Gastrocnemius medialis (tissue), 4 donors: Measurements from ENCODE around the gene THBD.

Experiments used
- CTCF ChIP-seq, 5 experiments: fragments of 450-650 bp in 3 of 5; fragments of 200-600 bp in 2 of 5; sonication (generic) in 2 of 5; IDR thresholded peaks in 4 of 5; conservative IDR thresholded peaks in 1 of 5; 1 replicate in 4 of 5; 2 replicates in 1 of 5; pipeline ENCODE4 v1.5.1; 2016 to 2019; ENCODE audit warnings: antibody characterized with exemption in 5 of 5, mild to moderate bottlenecking in 3 of 5, moderate library complexity in 3 of 5
- POLR2A ChIP-seq, 2 donors: fragments of 450-650 bp; IDR thresholded peaks; one replicate each; pipeline ENCODE4 v1.6.1; 2017; ENCODE audit warnings: antibody characterized with exemption in 2 of 2, mild to moderate bottlenecking in 2 of 2, moderate library complexity in 2 of 2

GRCh38 chr20:23060629-23061028, 11.2 kb upstream of the THBD start:
- TF ChIP-seq CTCF (IDR thresholded peaks at IDR 0.05 in 4 of 5, conservative IDR thresholded peaks at IDR 0.05 in 1 of 5) (no peak), POLR2A (IDR thresholded peaks at IDR 0.05) (no peak)
